Body of pancreas (tissue), 4 donors: Measurements from ENCODE around the gene PRMT7.

Experiments used
- CTCF ChIP-seq, 7 experiments: fragments of 450-650 bp in 4 of 7; fragments of 200-600 bp in 3 of 7; sonication (generic) in 3 of 7; IDR thresholded peaks; one replicate each; pipeline ENCODE4 v1.5.1; 2016 to 2019; ENCODE audit warnings: antibody characterized with exemption in 7 of 7
- POLR2A ChIP-seq, 3 donors: fragments of 450-650 bp; IDR thresholded peaks; one replicate each; pipeline ENCODE4 v1.6.1; 2016; ENCODE audit warnings: antibody characterized with exemption in 3 of 3, mild to moderate bottlenecking in 2 of 3

- TF ChIP-seq CTCF (IDR thresholded peaks at IDR 0.05) (no peak), POLR2A (IDR thresholded peaks at IDR 0.05) (no peak)
These were observed 50.1 kb downstream of the PRMT7 start for GRCh38 chr16:68360956-68361355.
